Stimulated activated CD4-positive, alpha-beta T cell treated with anti-CD3 and anti-CD28 coated beads, TNF-alpha, amount 100 ng/mL, for 1 hour (primary cell): ENCODE measurements around the gene ATP1A3.

Experiments used
- DNase-seq, 3 donors: peaks; one replicate each; pipeline ENCODE4 v3.0.0-alpha.2; 2020; ENCODE audit warnings: low read depth in 3 of 3, low spot score in 1 of 3

The ATP1A3 gene

GRCh38 chr19:41930322-41930722, 63.7 kb downstream of the ATP1A3 start:
- DNase-seq: no peak

- no peak for DNase-seq
These were observed 64.4 kb downstream of the ATP1A3 start for GRCh38 chr19:41929536-41930071.

GRCh38 chr19:41928754-41929535, 65.1 kb downstream of the ATP1A3 start:
- no peak for DNase-seq

- DNase-seq: no peak
These were observed 65.8 kb downstream of the ATP1A3 start, which contains the start of gene ERFL for GRCh38 chr19:41928221-41928683. Gene ERFL (minus strand): TSS chr19:41928449. CDS start chr19:41912919, 15,530 bp downstream.

GRCh38 chr19:41927497-41928192, 66.4 kb downstream of the ATP1A3 start:
- DNase-seq: no peak

GRCh38 chr19:41926763-41927496, 67.1 kb downstream of the ATP1A3 start:
- no peak for DNase-seq

- no peak for DNase-seq
These were observed 67.8 kb downstream of the ATP1A3 start for GRCh38 chr19:41926028-41926762.

GRCh38 chr19:41925208-41926003, 68.6 kb downstream of the ATP1A3 start:
- no peak for DNase-seq

- DNase-seq: no peak
These were observed 69.6 kb downstream of the ATP1A3 start for GRCh38 chr19:41924151-41925145.

- no peak for DNase-seq
These were observed 70.8 kb downstream of the ATP1A3 start for GRCh38 chr19:41923045-41923788.

GRCh38 chr19:41922585-41922984, 71.4 kb downstream of the ATP1A3 start:
- no peak for DNase-seq

GRCh38 chr19:41921577-41922576, 72.2 kb downstream of the ATP1A3 start:
- DNase-seq: no peak

GRCh38 chr19:41920882-41921576, 73.0 kb downstream of the ATP1A3 start:
- DNase-seq: no peak

- DNase-seq: no peak
These were observed 73.9 kb downstream of the ATP1A3 start for GRCh38 chr19:41919948-41920712.

GRCh38 chr19:41918653-41919244, 75.3 kb downstream of the ATP1A3 start:
- no peak for DNase-seq
